HUES6 (cell line): ENCODE results near the gene THOC6.
A peak's percentile ranks its signal among the peaks of the same experiment; 100 is the strongest.
"Not testable (repeated sequence)": the region's sequence is repeated elsewhere in the genome, so short reads cannot be mapped to it uniquely, and the experiment has no call there.

Source experiments
- H3K27ac ChIP-seq: 2 replicates; pipeline ENCODE4 v1.7.0; 2013; ENCODE audit warnings: low read depth, mild to moderate bottlenecking, low read length, inconsistent platforms
- H3K27me3 ChIP-seq: 2 replicates; pipeline ENCODE4 v1.6.1; 2013; ENCODE audit warnings: low read length; ENCODE audit not compliant: control insufficient read depth, insufficient read depth
- H3K36me3 ChIP-seq: 2 replicates; pipeline ENCODE4 v1.6.1; 2013; ENCODE audit warnings: low read length; ENCODE audit not compliant: control insufficient read depth, insufficient read depth
- H3K4me1 ChIP-seq: 2 replicates; pipeline ENCODE4 v1.6.1; 2013; ENCODE audit warnings: low read length; ENCODE audit not compliant: control insufficient read depth, insufficient read depth
- H3K4me3 ChIP-seq: 2 replicates; pipeline ENCODE4 v1.5.1; 2013; ENCODE audit warnings: low read depth, low read length
- H3K9ac ChIP-seq: one replicate; pipeline ENCODE4 v1.6.1; 2013; ENCODE audit warnings: mild to moderate bottlenecking, low read length
- H3K9me3 ChIP-seq: 2 replicates; pipeline ENCODE4 v1.6.1; 2013; ENCODE audit warnings: low read depth, low read length; ENCODE audit not compliant: control insufficient read depth, insufficient read depth

The THOC6 gene

GRCh38 chr16:3068487-3068886 lies 44.7 kb downstream of the THOC6 start:
- no peaks in the 10 kb centered on the region for H3K27me3 ChIP-seq
- no peak overlapping the region for H3K9ac ChIP-seq
- no peak overlapping the region for H3K4me3 ChIP-seq
- peaks cover 34% of the 10 kb centered on the region for H3K4me1 ChIP-seq
- H3K27ac ChIP-seq: no peak overlapping the region
- no peaks in the 10 kb centered on the region for H3K9me3 ChIP-seq
- no peaks in the 10 kb centered on the region for H3K36me3 ChIP-seq

- not testable (repeated sequence) for H3K27me3 ChIP-seq, H3K4me3 ChIP-seq, H3K9ac ChIP-seq, H3K36me3 ChIP-seq, H3K9me3 ChIP-seq, H3K27ac ChIP-seq
- H3K4me1 ChIP-seq: peaks cover 30% of the 10 kb centered on the region
These were observed 45.3 kb downstream of the THOC6 start for GRCh38 chr16:3069146-3069545.

GRCh38 chr16:3070608-3071111 lies 46.8 kb downstream of the THOC6 start:
- Histone ChIP-seq H3K27me3 (peaks cover 5% of the 10 kb centered on the region; the same call in 1 of the 2 replicates), H3K9ac (no peak overlapping the region), H3K4me1 (peaks cover 16% of the 10 kb centered on the region; the same call in 1 of the 2 replicates), H3K36me3 (no peaks in the 10 kb centered on the region), H3K9me3 (no peaks in the 10 kb centered on the region), H3K27ac (no peak overlapping the region), H3K4me3 (no peak overlapping the region)

- Histone ChIP-seq H3K9ac (no peak overlapping the region), H3K27ac (no peak overlapping the region), H3K4me1 (peaks cover 10% of the 10 kb centered on the region; the same call in 1 of the 2 replicates), H3K9me3 (no peaks in the 10 kb centered on the region), H3K4me3 (no peak overlapping the region), H3K36me3 (no peaks in the 10 kb centered on the region), H3K27me3 (peaks cover 5% of the 10 kb centered on the region; the same call in 1 of the 2 replicates)
These were observed 47.8 kb downstream of the THOC6 start for GRCh38 chr16:3071655-3072054.

GRCh38 chr16:3072148-3072547 lies 48.3 kb downstream of the THOC6 start:
- H3K4me1 ChIP-seq: peaks cover 10% of the 10 kb centered on the region; the same call in 1 of the 2 replicates
- not testable (repeated sequence) for H3K27me3 ChIP-seq, H3K36me3 ChIP-seq, H3K9me3 ChIP-seq, H3K9ac ChIP-seq, H3K4me3 ChIP-seq, H3K27ac ChIP-seq

GRCh38 chr16:3072576-3073263 lies 48.9 kb downstream of the THOC6 start:
- H3K9ac ChIP-seq: not testable (repeated sequence)
- peaks cover 10% of the 10 kb centered on the region; the same call in 1 of the 2 replicates for H3K4me1 ChIP-seq

GRCh38 chr16:3073448-3073847 lies 49.6 kb downstream of the THOC6 start:
- no peak overlapping the region for H3K4me3 ChIP-seq
- H3K4me1 ChIP-seq: peaks cover 12% of the 10 kb centered on the region
- H3K27ac ChIP-seq: no peak overlapping the region
- peaks cover 5% of the 10 kb centered on the region; the same call in 1 of the 2 replicates for H3K27me3 ChIP-seq
- no peaks in the 10 kb centered on the region for H3K36me3 ChIP-seq
- H3K9me3 ChIP-seq: no peaks in the 10 kb centered on the region
- H3K9ac ChIP-seq: no peak overlapping the region

More at GRCh38 chr16:3072576-3073263, 48.9 kb downstream of the THOC6 start:
- H3K4me3 ChIP-seq, H3K27me3 ChIP-seq, H3K9me3 ChIP-seq, H3K27ac ChIP-seq, H3K36me3 ChIP-seq: not testable (repeated sequence)

- Histone ChIP-seq H3K4me1 (peaks cover 14% of the 10 kb centered on the region), H3K36me3 (no peaks in the 10 kb centered on the region), H3K27me3 (peaks cover 5% of the 10 kb centered on the region; the same call in 1 of the 2 replicates), H3K9me3 (no peaks in the 10 kb centered on the region), H3K27ac (no peak overlapping the region), H3K4me3 (no peak overlapping the region), H3K9ac (no peak overlapping the region)
These were observed 51.2 kb downstream of the THOC6 start for GRCh38 chr16:3074860-3075522.

GRCh38 chr16:3075523-3075915 lies 51.7 kb downstream of the THOC6 start:
- H3K9me3 ChIP-seq: no peaks in the 10 kb centered on the region
- H3K36me3 ChIP-seq: no peaks in the 10 kb centered on the region
- H3K27me3 ChIP-seq: peaks cover 5% of the 10 kb centered on the region; the same call in 1 of the 2 replicates
- no peak overlapping the region for H3K4me3 ChIP-seq
- peaks cover 11% of the 10 kb centered on the region for H3K4me1 ChIP-seq
- peak overlapping the region; percentile 42 for H3K9ac ChIP-seq
- no peak overlapping the region for H3K27ac ChIP-seq

GRCh38 chr16:3075946-3076345 lies 52.1 kb downstream of the THOC6 start:
- not testable (repeated sequence) for H3K27ac ChIP-seq, H3K4me1 ChIP-seq, H3K36me3 ChIP-seq, H3K27me3 ChIP-seq, H3K9me3 ChIP-seq, H3K4me3 ChIP-seq, H3K9ac ChIP-seq

- peaks cover 6% of the 10 kb centered on the region for H3K4me1 ChIP-seq
- peaks cover 5% of the 10 kb centered on the region; the same call in 1 of the 2 replicates for H3K27me3 ChIP-seq
- H3K36me3 ChIP-seq: no peaks in the 10 kb centered on the region
- no peaks in the 10 kb centered on the region; the same call in 1 of the 2 replicates for H3K9me3 ChIP-seq
- no peak overlapping the region for H3K27ac ChIP-seq
- no peak overlapping the region for H3K9ac ChIP-seq
- H3K4me3 ChIP-seq: no peak overlapping the region
These were observed 52.7 kb downstream of the THOC6 start for GRCh38 chr16:3076577-3076976.
